H1 (cell line): Measurements from ENCODE around the gene FRMD4B. TPM values are rescaled to one million over a fixed set of nuclear protein-coding genes. Genes with fewer than 3 reads are reported as not detected.

Source experiments
- CTCF ChIA-PET: fragments of 300-600 bp; sonication (Branson Sonifier 250); formaldehyde crosslinking; loops from one replicate; lab custom pipeline; 2021; ENCODE audit not compliant: partially characterized antibody; lab: Charles Lee
- POLR2A ChIA-PET: fragments of 300-600 bp; sonication (Branson Sonifier 250); formaldehyde crosslinking; loops from one replicate; lab custom pipeline; 2021; ENCODE audit warnings: inconsistent platforms; ENCODE audit not compliant: partially characterized antibody; lab: Charles Lee
- DNase-seq, 2 experiments: peaks; one replicate each; pipeline versions ENCODE4 v3.0.0 to v3.0.0-alpha.2; 2010 to 2022; ENCODE audit warnings: low spot score in 2 of 2, low read depth in 1 of 2, mixed read lengths in 1 of 2
- FAIRE-seq: peaks from 2 replicates; lab custom pipeline; 2011; peaks lifted over from hg19 to GRCh38; lab: Jason Lieb, UNC
- H2AFZ ChIP-seq: 2 replicates; pipeline ENCODE4 v1.8.1; 2012; ENCODE audit warnings: low read length, inconsistent platforms
- H2AK5ac ChIP-seq: 2 replicates; pipeline ENCODE4 v1.6.1; 2013; ENCODE audit warnings: low read depth, low read length
- H2BK120ac ChIP-seq: replicated peaks from 2 replicates; pipeline ENCODE3; 2013; ENCODE audit warnings: low read depth, low read length, inconsistent platforms
- H2BK12ac ChIP-seq: 2 replicates; pipeline ENCODE4 v1.6.1; 2013; ENCODE audit warnings: low read depth, low read length
- H2BK15ac ChIP-seq: 2 replicates; pipeline ENCODE4 v1.6.1; 2013; ENCODE audit warnings: low read length
- H2BK20ac ChIP-seq: 2 replicates; pipeline ENCODE4 v1.6.1; 2013; ENCODE audit warnings: low read length
- H2BK5ac ChIP-seq: 2 replicates; pipeline ENCODE4 v1.6.1; 2013; ENCODE audit warnings: low read depth, low read length
- H3K14ac ChIP-seq: 2 replicates; pipeline ENCODE4 v1.6.1; 2013; ENCODE audit warnings: inconsistent platforms; ENCODE audit not compliant: insufficient read length
- H3K18ac ChIP-seq: 2 replicates; pipeline ENCODE4 v1.6.1; 2013; ENCODE audit warnings: low read length; ENCODE audit errors: extremely low read depth
- H3K23ac ChIP-seq: 2 replicates; pipeline ENCODE4 v1.6.1; 2013; ENCODE audit warnings: inconsistent platforms; ENCODE audit not compliant: insufficient read length
- H3K23me2 ChIP-seq: 2 replicates; pipeline ENCODE4 v1.6.1; 2013; ENCODE audit warnings: low read depth, low read length
- H3K27ac ChIP-seq: 2 replicates; pipeline ENCODE4 v1.6.1; 2011; ENCODE audit warnings: low read depth, low read length, inconsistent platforms
- H3K27me3 ChIP-seq, 4 experiments: replicated peaks in 1 of 4; 1 replicate in 1 of 4; 2 replicates in 3 of 4; pipeline versions ENCODE4 v1.6.1 to v1.8.1; 2011 to 2013; ENCODE audit warnings: low read length in 3 of 4, mild to moderate bottlenecking in 3 of 4, inconsistent platforms in 2 of 4, mixed read lengths in 2 of 4, moderate library complexity in 1 of 4; ENCODE audit not compliant: control insufficient read depth in 3 of 4, insufficient read depth in 3 of 4; ENCODE audit errors: extremely low read depth in 1 of 4
- H3K36me3 ChIP-seq, 4 experiments: 2 replicates each; pipeline versions ENCODE4 v1.6.1 to v1.8.1; 2011 to 2013; ENCODE audit warnings: mild to moderate bottlenecking in 4 of 4, low read length in 3 of 4, moderate library complexity in 2 of 4, control low read depth in 1 of 4, inconsistent platforms in 1 of 4; ENCODE audit not compliant: insufficient read depth in 4 of 4, control insufficient read depth in 2 of 4
- H3K4ac ChIP-seq: replicated peaks from 2 replicates; pipeline ENCODE3; 2013; ENCODE audit warnings: low read length, low read depth, mixed read lengths, inconsistent platforms; ENCODE audit not compliant: insufficient read length
- H3K4me1 ChIP-seq, 4 experiments: replicated peaks in 1 of 4; 1 replicate in 1 of 4; 2 replicates in 3 of 4; pipeline versions ENCODE4 v1.6.1 to v1.8.1; 2011 to 2013; ENCODE audit warnings: low read length in 3 of 4, inconsistent platforms in 2 of 4, mixed read lengths in 1 of 4; ENCODE audit not compliant: insufficient read depth in 4 of 4, control insufficient read depth in 3 of 4
- H3K4me2 ChIP-seq, 2 experiments: 2 replicates each; pipeline versions ENCODE4 v1.6.1 to v1.8.1; 2011 to 2013; ENCODE audit warnings: low read depth in 2 of 2, low read length in 2 of 2, control low read depth in 1 of 2, inconsistent platforms in 1 of 2, mild to moderate bottlenecking in 1 of 2; ENCODE audit not compliant: insufficient read depth in 1 of 2
- H3K4me3 ChIP-seq, 4 experiments: fragments of 200-600, 300-600 bp in 1 of 4; sonication (generic), shearing (Covaris generic), sonication (Bioruptor Twin) in 1 of 4; 2 replicates each; pipeline versions ENCODE4 v1.5.1 to v1.8.1; 2011 to 2016; ENCODE audit warnings: low read length in 4 of 4, low read depth in 3 of 4, control low read depth in 2 of 4, inconsistent platforms in 2 of 4, mild to moderate bottlenecking in 2 of 4, mixed read lengths in 1 of 4, moderate library complexity in 1 of 4; ENCODE audit not compliant: insufficient read depth in 2 of 4; ENCODE audit errors: extremely low read depth in 1 of 4
- H3K56ac ChIP-seq: replicated peaks from 2 replicates; pipeline ENCODE3; 2013; ENCODE audit warnings: low read depth, mild to moderate bottlenecking, mixed read lengths, low read length, inconsistent platforms; ENCODE audit not compliant: insufficient read length
- H3K79me1 ChIP-seq: 2 replicates; pipeline ENCODE4 v1.6.1; 2013; ENCODE audit warnings: low read depth, low read length, control low read depth
- H3K79me2 ChIP-seq, 2 experiments: 2 replicates each; pipeline versions ENCODE4 v1.6.1 to v1.8.1; 2012 to 2013; ENCODE audit warnings: low read length in 2 of 2, mild to moderate bottlenecking in 2 of 2, inconsistent platforms in 1 of 2; ENCODE audit not compliant: insufficient read depth in 2 of 2, control insufficient read depth in 1 of 2
- H3K9ac ChIP-seq, 4 experiments: replicated peaks in 1 of 4; 1 replicate in 1 of 4; 2 replicates in 3 of 4; pipeline versions ENCODE4 v1.6.1 to v1.8.1; 2011 to 2013; ENCODE audit warnings: low read depth in 3 of 4, low read length in 3 of 4, control low read depth in 2 of 4, mild to moderate bottlenecking in 2 of 4, moderate library complexity in 2 of 4, inconsistent platforms in 1 of 4; ENCODE audit errors: extremely low read depth in 1 of 4
- H3K9me3 ChIP-seq, 2 experiments: 2 replicates each; pipeline versions ENCODE4 v1.6.1 to v1.8.1; 2012 to 2013; ENCODE audit warnings: mild to moderate bottlenecking in 2 of 2, moderate library complexity in 2 of 2, control low read depth in 1 of 2, inconsistent platforms in 1 of 2, low read depth in 1 of 2, low read length in 1 of 2, mixed read lengths in 1 of 2; ENCODE audit not compliant: insufficient read depth in 2 of 2
- H4K20me1 ChIP-seq, 2 experiments: replicated peaks in 1 of 2; 2 replicates each; pipeline versions ENCODE3 to v1.8.1; 2011 to 2013; ENCODE audit warnings: inconsistent platforms in 2 of 2, low read length in 2 of 2, mild to moderate bottlenecking in 1 of 2; ENCODE audit not compliant: insufficient read depth in 2 of 2, control insufficient read depth in 1 of 2
- H4K5ac ChIP-seq: 2 replicates; pipeline ENCODE4 v1.6.1; 2013; ENCODE audit warnings: low read length, low read depth, mixed read lengths, inconsistent platforms; ENCODE audit not compliant: insufficient read length
- H4K8ac ChIP-seq: 2 replicates; pipeline ENCODE4 v1.8.0; 2013; ENCODE audit warnings: mild to moderate bottlenecking, moderate library complexity, low read length, inconsistent platforms; ENCODE audit not compliant: insufficient read depth; ENCODE audit errors: extremely low read depth
- H4K91ac ChIP-seq: replicated peaks from 2 replicates; pipeline ENCODE3; 2013; ENCODE audit warnings: low read length, mixed read lengths, inconsistent platforms; ENCODE audit not compliant: insufficient read length
- BCL11A ChIP-seq, 2 experiments: IDR thresholded peaks; one replicate each; pipeline ENCODE4 v1.6.1; 2011; ENCODE audit warnings: low read depth in 2 of 2, low read length in 2 of 2, mild to moderate bottlenecking in 2 of 2
- CHD1 ChIP-seq: IDR thresholded peaks from 2 replicates; pipeline ENCODE4 v1.6.1; 2012; ENCODE audit warnings: low read depth, low read length, improper control_type of control experiment
- GTF2F1 ChIP-seq: IDR thresholded peaks from 2 replicates; pipeline ENCODE4 v1.6.1; 2012; ENCODE audit warnings: low read depth, low read length, improper control_type of control experiment, borderline replicate concordance
- RBBP5 ChIP-seq: IDR thresholded peaks from 2 replicates; pipeline ENCODE4 v1.7.1; 2012; ENCODE audit warnings: low read depth, mild to moderate bottlenecking, inconsistent platforms, low read length, moderate library complexity, borderline replicate concordance
- TAF1 ChIP-seq: IDR thresholded peaks from 2 replicates; pipeline ENCODE4 v1.6.1; 2011; ENCODE audit warnings: mild to moderate bottlenecking, low read depth, low read length
- WGBS, 2 experiments: shearing (Covaris generic) in 1 of 2; methylation state at CpG; one replicate each; pipeline versions ENCODE4 v1.1.6 to v1.1.7; 2013 to 2015; ENCODE audit warnings: low lambda C conversion rate in 2 of 2, mixed read lengths in 2 of 2, inconsistent platforms in 1 of 2, low coverage in 1 of 2, missing lambda C conversion rate in 1 of 2; ENCODE audit not compliant: insufficient replicate concordance in 2 of 2, insufficient coverage in 1 of 2, insufficient read length in 1 of 2; ENCODE audit errors: extremely low coverage in 1 of 2, missing lambda C conversion rate in 1 of 2; 5-methylcytosine and 5-hydroxymethylcytosine counted together
- polyA plus RNA-seq, 7 experiments: library from polyadenylated mRNA; depleted of rRNA in 3 of 7; stranded (reverse) in 5 of 7; unstranded in 2 of 7; fragments of >200 nt in 5 of 7; fragments of 200-250 nt in 2 of 7; gene quantifications; 1 replicate in 5 of 7; 2 replicates in 1 of 7; 4 replicates in 1 of 7; pipeline versions ENCODE4 v1.2.1 to v1.2.3, GENCODE V29; 2011 to 2013; ENCODE audit warnings: missing spikeins in 2 of 7, mixed read lengths in 2 of 7
- total RNA-seq: library from RNA; stranded (reverse); fragmentation: NEBNext Ultra II Directional; extraction: Animal tissue kit (Norgen Biotek cat#: 25700); gene quantifications from 2 replicates; pipeline ENCODE4 v1.2.1, GENCODE V29; 2021
- TF ChIP-seq, protein P1 (sequence below): IDR thresholded peaks from 2 replicates; pipeline ENCODE4 v1.6.1; 2012; ENCODE audit warnings: low read length, inconsistent platforms

Gene FRMD4B
- total and polyA plus RNA-seq, 2 of the 8 experiments (the other 6 are each of a cell fraction or from before 2014, with no cell fraction given) = 2.7 to 7.2 TPM

DNA sequence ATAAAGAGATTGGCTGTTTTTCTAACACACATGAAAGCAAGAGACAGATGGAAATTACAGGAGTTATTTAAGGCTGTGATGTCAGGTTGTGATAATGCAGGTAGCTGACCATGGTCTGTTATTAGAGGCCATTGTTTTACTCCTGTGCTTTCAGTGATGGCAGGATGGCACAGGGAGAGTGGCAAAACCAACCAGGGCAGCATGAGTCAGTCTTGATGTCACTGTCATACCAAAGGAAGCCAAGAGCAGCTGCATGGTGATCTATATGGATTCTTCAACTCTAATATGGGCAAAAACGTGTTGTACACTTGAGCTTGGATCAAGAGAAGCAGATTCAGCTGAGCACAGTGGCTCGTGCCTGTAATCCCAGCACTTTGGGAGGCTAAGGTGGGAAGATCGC lies 171.6 kb downstream of the FRMD4B start:
- no peak overlapping the region for H2BK120ac ChIP-seq
- no peaks in the 10 kb centered on the region for H3K4me1 ChIP-seq
- no peak overlapping the region for H4K8ac ChIP-seq
- POLR2A ChIA-PET = no interaction called here
- DNase-seq (no peak), FAIRE-seq (no peak)
- no peak overlapping the region for H2BK15ac ChIP-seq
- no peak overlapping the region for H3K18ac ChIP-seq
- H3K9ac ChIP-seq = no peak overlapping the region
- H4K20me1 ChIP-seq = no peaks in the 10 kb centered on the region
- H3K36me3 ChIP-seq = no peaks in the 10 kb centered on the region; a peak in 1 of 8 replicates
- H3K9me3 ChIP-seq = no peaks in the 10 kb centered on the region
- H3K79me2 ChIP-seq = no peaks in the 10 kb centered on the region
- no peaks in the 10 kb centered on the region for H3K79me1 ChIP-seq
- H2BK12ac ChIP-seq = no peak overlapping the region
- no peak overlapping the region for H3K14ac ChIP-seq
- no peak overlapping the region for H2BK20ac ChIP-seq
- no peak overlapping the region for H2AFZ ChIP-seq
- H4K91ac ChIP-seq = no peak overlapping the region
- H2BK5ac ChIP-seq = no peak overlapping the region
- no peaks in the 10 kb centered on the region for H3K23me2 ChIP-seq
- no peak overlapping the region for H3K56ac ChIP-seq
- H3K27me3 ChIP-seq = no peaks in the 10 kb centered on the region
- no peak overlapping the region for H3K4me2 ChIP-seq
- H3K4ac ChIP-seq = no peak overlapping the region
- no peak overlapping the region for H3K23ac ChIP-seq
- H2AK5ac ChIP-seq = no peak overlapping the region
- no peak for TF ChIP-seq TAF1
- TF ChIP-seq GTF2F1 = no peak
- TF ChIP-seq BCL11A (IDR thresholded peaks at IDR 0.05; ENCODE audit: low read depth in 2 of 2, low read length in 2 of 2) = no peak
- no peak for TF ChIP-seq RBBP5
- TF ChIP-seq, protein P1, sequence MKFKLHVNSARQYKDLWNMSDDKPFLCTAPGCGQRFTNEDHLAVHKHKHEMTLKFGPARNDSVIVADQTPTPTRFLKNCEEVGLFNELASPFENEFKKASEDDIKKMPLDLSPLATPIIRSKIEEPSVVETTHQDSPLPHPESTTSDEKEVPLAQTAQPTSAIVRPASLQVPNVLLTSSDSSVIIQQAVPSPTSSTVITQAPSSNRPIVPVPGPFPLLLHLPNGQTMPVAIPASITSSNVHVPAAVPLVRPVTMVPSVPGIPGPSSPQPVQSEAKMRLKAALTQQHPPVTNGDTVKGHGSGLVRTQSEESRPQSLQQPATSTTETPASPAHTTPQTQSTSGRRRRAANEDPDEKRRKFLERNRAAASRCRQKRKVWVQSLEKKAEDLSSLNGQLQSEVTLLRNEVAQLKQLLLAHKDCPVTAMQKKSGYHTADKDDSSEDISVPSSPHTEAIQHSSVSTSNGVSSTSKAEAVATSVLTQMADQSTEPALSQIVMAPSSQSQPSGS = no peak
- TF ChIP-seq CHD1 = no peak
- no peak overlapping the region for H3K4me3 ChIP-seq
- H4K5ac ChIP-seq = no peak overlapping the region
- 64% methylated on average over 3 of the region's 3 CpGs; no CpG with 5 or more reads in 1 of the 2 experiments for WGBS, 2 experiments
- H3K27ac ChIP-seq = no peak overlapping the region
- CTCF ChIA-PET = interaction anchor here (0.5 to 1.1 kb wide), 4 partner anchors 35 to 483 kb away, joined by 3 to 4 read pairs (median 3); no protein-coding TSS in a partner anchor
